Parathyroid adenoma (tissue), 2 donors: Measurements from ENCODE around the gene CITED2.
A peak's percentile ranks its signal among the peaks of the same experiment; 100 is the strongest.

ENCODE experiments used
- H2AFZ ChIP-seq: fragments of 300-600 bp; sonication (generic); one replicate; pipeline ENCODE4 v1.7.0; 2017; ENCODE audit warnings: antibody characterized with exemption, mild to moderate bottlenecking
- H3K27ac ChIP-seq: fragments of 300-600 bp; sonication (generic); one replicate; pipeline ENCODE4 v1.7.0; 2017
- H3K27me3 ChIP-seq: fragments of 300-600 bp; sonication (generic); one replicate; pipeline ENCODE4 v1.7.0; 2017; ENCODE audit warnings: low read length; ENCODE audit not compliant: control insufficient read depth, insufficient read depth
- H3K36me3 ChIP-seq: fragments of 300-600 bp; sonication (generic); one replicate; pipeline ENCODE4 v1.7.0; 2017; ENCODE audit warnings: low read length; ENCODE audit not compliant: control insufficient read depth, insufficient read depth
- H3K4me1 ChIP-seq: fragments of 300-600 bp; sonication (generic); one replicate; pipeline ENCODE4 v1.7.0; 2017; ENCODE audit warnings: control low read depth
- H3K4me2 ChIP-seq: fragments of 300-600 bp; sonication (generic); one replicate; pipeline ENCODE4 v1.7.0; 2017; ENCODE audit warnings: low read length
- H3K4me3 ChIP-seq: fragments of 300-600 bp; sonication (generic); one replicate; pipeline ENCODE4 v1.7.0; 2017; ENCODE audit warnings: low read depth, low read length
- H3K79me2 ChIP-seq: fragments of 300-600 bp; sonication (generic); one replicate; pipeline ENCODE4 v1.7.0; 2017; ENCODE audit warnings: control low read depth
- H3K9ac ChIP-seq: fragments of 300-600 bp; sonication (generic); one replicate; pipeline ENCODE4 v1.7.0; 2017; ENCODE audit warnings: mild to moderate bottlenecking
- H3K9me3 ChIP-seq: fragments of 300-600 bp; sonication (generic); one replicate; pipeline ENCODE4 v1.7.0; 2017; ENCODE audit warnings: low read length; ENCODE audit not compliant: control insufficient read depth
- TF ChIP-seq, protein P1 (sequence below): fragments of 300-600 bp; sonication (generic); IDR thresholded peaks from one replicate; pipeline ENCODE4 v1.7.0; 2017; ENCODE audit warnings: antibody characterized with exemption, mild to moderate bottlenecking
- donor health status: primary hyperparathyroidism.

The CITED2 gene

DNA sequence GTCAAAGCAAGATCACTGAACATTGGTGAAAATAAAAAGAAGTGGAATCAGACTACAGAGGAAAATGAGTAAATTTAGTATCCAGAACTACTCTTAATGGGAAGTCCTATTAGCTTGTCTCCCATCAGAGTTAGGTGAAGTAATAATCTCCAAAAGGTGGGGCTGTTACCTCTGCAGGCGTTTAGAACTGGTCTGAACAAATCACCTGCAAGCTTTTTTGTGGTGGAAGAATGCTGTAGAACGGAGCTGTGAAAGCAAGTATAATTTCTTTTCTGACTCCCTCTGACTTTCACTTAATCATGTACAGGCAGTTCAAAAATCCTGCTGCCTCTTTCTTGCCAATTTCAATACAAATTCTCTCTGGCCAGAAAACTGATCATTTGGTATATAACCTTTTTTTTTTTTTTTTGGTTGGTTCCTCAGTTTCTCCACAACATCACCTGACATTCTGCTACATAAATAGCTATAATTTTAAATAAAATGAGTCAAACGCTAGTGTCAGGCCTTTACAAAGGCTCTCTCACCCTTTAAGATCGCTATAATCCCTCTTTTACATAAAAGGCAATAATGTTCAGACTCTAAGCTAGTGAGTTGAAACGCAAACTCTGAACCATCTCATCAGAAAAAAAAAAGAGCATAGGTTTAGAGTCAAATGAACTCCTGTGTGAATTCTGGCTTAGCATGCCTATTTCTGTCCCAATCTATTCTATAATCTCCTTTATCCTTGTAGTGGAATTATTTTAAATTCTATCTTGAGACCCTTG lies 38.8 kb downstream of the CITED2 start:
- Histone ChIP-seq H3K27ac (no peak overlapping the region), H3K36me3 (no peaks in the 10 kb centered on the region), H3K27me3 (no peaks in the 10 kb centered on the region)

DNA sequence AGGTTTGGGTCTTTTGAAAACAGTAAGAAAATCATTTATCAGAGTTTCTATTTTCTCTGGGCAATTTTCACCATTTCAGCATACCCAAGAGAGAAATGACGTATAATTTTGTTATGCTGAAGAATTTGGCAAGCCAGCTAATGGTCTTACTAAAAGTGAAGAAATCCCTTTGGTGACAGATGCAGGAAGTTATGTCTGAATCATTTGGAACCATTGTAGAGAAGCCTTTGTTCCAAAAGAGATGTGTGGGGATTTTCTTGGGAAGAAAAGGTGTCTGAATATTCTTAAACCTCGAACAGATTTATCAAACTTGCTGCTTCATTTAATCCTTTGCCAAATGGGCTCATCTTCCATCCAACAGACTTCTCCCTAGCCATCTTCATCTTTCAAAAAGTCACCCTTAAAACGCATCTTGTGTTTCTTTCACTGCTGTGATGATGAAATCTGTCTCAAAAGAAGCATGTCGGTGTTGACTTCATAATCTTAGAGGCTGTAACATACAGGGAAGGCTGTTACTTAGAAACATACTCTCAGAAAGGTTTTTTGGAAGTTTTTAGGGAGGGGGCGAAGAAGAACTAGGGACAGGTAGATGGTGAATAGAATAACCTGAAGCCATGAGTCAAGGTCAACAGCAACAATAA lies 39.5 kb downstream of the CITED2 start:
- Histone ChIP-seq H3K36me3 (no peaks in the 10 kb centered on the region), H2AFZ (peak overlapping the region; percentile 9), H3K4me1 (peaks cover 2% of the 10 kb centered on the region), H3K27me3 (no peaks in the 10 kb centered on the region), H3K9me3 (no peaks in the 10 kb centered on the region), H3K27ac (no peak overlapping the region), H3K4me2 (no peak overlapping the region), H3K79me2 (no peaks in the 10 kb centered on the region), H3K9ac (no peak overlapping the region), H3K4me3 (no peak overlapping the region)
- TF ChIP-seq, protein P1, sequence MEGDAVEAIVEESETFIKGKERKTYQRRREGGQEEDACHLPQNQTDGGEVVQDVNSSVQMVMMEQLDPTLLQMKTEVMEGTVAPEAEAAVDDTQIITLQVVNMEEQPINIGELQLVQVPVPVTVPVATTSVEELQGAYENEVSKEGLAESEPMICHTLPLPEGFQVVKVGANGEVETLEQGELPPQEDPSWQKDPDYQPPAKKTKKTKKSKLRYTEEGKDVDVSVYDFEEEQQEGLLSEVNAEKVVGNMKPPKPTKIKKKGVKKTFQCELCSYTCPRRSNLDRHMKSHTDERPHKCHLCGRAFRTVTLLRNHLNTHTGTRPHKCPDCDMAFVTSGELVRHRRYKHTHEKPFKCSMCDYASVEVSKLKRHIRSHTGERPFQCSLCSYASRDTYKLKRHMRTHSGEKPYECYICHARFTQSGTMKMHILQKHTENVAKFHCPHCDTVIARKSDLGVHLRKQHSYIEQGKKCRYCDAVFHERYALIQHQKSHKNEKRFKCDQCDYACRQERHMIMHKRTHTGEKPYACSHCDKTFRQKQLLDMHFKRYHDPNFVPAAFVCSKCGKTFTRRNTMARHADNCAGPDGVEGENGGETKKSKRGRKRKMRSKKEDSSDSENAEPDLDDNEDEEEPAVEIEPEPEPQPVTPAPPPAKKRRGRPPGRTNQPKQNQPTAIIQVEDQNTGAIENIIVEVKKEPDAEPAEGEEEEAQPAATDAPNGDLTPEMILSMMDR: no peak

More for the DNA sequence above, 38.8 kb downstream of the CITED2 start:
- Histone ChIP-seq H3K4me2 (no peak overlapping the region), H3K9me3 (no peaks in the 10 kb centered on the region), H3K79me2 (no peaks in the 10 kb centered on the region), H3K9ac (no peak overlapping the region), H3K4me1 (peaks cover 2% of the 10 kb centered on the region), H2AFZ (no peak overlapping the region), H3K4me3 (no peak overlapping the region)
- TF ChIP-seq, protein P1: no peak

DNA sequence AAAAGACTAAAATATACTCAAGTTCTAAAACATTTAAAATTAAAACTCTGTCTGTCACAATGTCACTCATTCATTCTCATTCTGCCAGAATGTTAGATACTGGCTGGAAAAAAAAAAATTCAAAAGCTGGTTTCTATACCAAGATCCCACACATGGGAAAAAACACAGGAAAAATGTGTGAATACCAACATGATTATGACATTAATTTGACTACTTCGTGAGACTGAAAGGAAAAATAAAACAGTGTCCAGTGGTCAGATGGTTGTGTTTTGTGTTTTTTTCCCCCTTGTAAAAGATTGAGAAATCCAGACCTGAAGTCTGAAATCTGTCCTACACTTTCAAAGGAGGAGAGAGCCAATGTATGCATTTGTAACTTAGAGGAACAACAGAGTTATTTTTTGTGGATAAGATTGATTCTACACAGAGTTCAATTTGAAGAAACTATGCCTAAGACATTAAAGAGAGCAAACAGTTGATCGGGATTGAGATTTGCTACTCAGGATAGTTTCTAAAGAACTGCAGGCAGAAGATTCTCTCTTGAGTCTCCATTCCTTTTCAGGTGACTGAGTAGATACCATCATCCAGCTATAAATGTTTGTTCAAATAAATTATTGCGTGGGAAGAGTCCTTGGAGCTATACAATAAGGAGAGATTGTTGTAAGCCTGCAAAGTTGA lies 43.5 kb downstream of the CITED2 start:
- Histone ChIP-seq H3K9me3 (no peaks in the 10 kb centered on the region), H3K27ac (no peak overlapping the region)

DNA sequence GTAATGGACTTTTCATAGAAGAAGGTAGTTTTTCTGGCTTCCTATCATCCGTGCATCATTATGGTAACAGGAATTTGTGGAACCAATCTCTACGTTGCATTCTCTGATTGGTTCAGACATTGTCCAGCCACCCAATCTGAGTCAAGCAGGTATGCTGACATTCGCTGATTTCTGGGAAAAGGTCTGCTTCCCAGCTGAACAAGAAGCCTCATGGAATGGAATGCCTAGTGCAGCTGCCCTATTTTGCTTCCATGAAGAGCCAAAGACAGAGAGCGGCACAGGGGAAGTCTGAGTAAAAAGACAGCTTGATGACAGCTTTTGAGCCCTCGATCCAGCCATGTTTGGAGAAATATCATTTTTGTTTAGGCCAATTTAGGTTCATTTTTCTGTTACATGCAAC lies 44.1 kb downstream of the CITED2 start:
- Histone ChIP-seq H3K79me2 (no peaks in the 10 kb centered on the region), H2AFZ (no peak overlapping the region), H3K36me3 (no peaks in the 10 kb centered on the region), H3K4me2 (no peak overlapping the region), H3K27me3 (no peaks in the 10 kb centered on the region), H3K4me1 (no peaks in the 10 kb centered on the region), H3K4me3 (no peak overlapping the region), H3K9me3 (no peaks in the 10 kb centered on the region), H3K9ac (no peak overlapping the region), H3K27ac (no peak overlapping the region)
- TF ChIP-seq, protein P1: no peak

More for the DNA sequence above, 43.5 kb downstream of the CITED2 start:
- Histone ChIP-seq H3K4me2 (peak overlapping the region; percentile 19), H3K27me3 (no peaks in the 10 kb centered on the region), H3K4me3 (no peak overlapping the region), H3K9ac (no peak overlapping the region), H3K36me3 (no peaks in the 10 kb centered on the region), H3K79me2 (no peaks in the 10 kb centered on the region), H3K4me1 (no peaks in the 10 kb centered on the region), H2AFZ (peak overlapping the region; percentile 36)
- TF ChIP-seq, protein P1: no peak
